Astrocyte (in vitro differentiated cells and primary cell): ENCODE results near the gene TBPL2. TPM values are rescaled to one million over a fixed set of nuclear protein-coding genes. Genes with fewer than 3 reads are reported as not detected.

Source experiments
- DNase-seq: peaks from one replicate; pipeline ENCODE4 v3.0.0-alpha.2; 2010; ENCODE audit warnings: low read depth
- FAIRE-seq: peaks from 2 replicates; lab custom pipeline; 2011; peaks lifted over from hg19 to GRCh38; lab: Jason Lieb, UNC
- H2AFZ ChIP-seq: 2 replicates; pipeline ENCODE4 v1.6.0; 2012; ENCODE audit warnings: low read depth, low read length, inconsistent platforms
- H3K27ac ChIP-seq: 2 replicates; pipeline ENCODE4 v1.5.1; 2011; ENCODE audit warnings: low read depth, low read length, inconsistent platforms
- H3K27me3 ChIP-seq: 2 replicates; pipeline ENCODE4 v1.6.0; 2011; ENCODE audit warnings: low read length, inconsistent platforms; ENCODE audit not compliant: insufficient read depth
- H3K36me3 ChIP-seq: 2 replicates; pipeline ENCODE4 v1.5.1; 2011; ENCODE audit warnings: low read length, inconsistent platforms; ENCODE audit not compliant: insufficient read depth
- H3K4me1 ChIP-seq: 2 replicates; pipeline ENCODE4 v1.5.1; 2011; ENCODE audit warnings: low read length, inconsistent platforms; ENCODE audit not compliant: insufficient read depth
- H3K4me2 ChIP-seq: 2 replicates; pipeline ENCODE4 v1.6.0; 2012; ENCODE audit warnings: low read length, inconsistent platforms
- H3K4me3 ChIP-seq: 2 replicates; pipeline ENCODE4 v1.5.1; 2011; ENCODE audit warnings: low read depth, mild to moderate bottlenecking, low read length, inconsistent platforms; ENCODE audit not compliant: insufficient read depth
- H3K79me2 ChIP-seq: 2 replicates; pipeline ENCODE4 v1.6.0; 2012; ENCODE audit warnings: mild to moderate bottlenecking, low read length, inconsistent platforms; ENCODE audit not compliant: insufficient read depth
- H3K9ac ChIP-seq: 2 replicates; pipeline ENCODE4 v1.6.0; 2012; ENCODE audit warnings: mild to moderate bottlenecking, low read length, inconsistent platforms
- H3K9me3 ChIP-seq: 2 replicates; pipeline ENCODE4 v1.5.1; 2012; ENCODE audit warnings: low read depth, mild to moderate bottlenecking, low read length, inconsistent platforms; ENCODE audit not compliant: insufficient read depth
- H4K20me1 ChIP-seq: 2 replicates; pipeline ENCODE4 v1.6.0; 2012; ENCODE audit warnings: low read length, inconsistent platforms; ENCODE audit not compliant: insufficient read depth
- H3K27ac Mint-ChIP-seq: one replicate; pipeline ENCODE4 v1.8.0; 2021; ENCODE audit warnings: mild to moderate bottlenecking, mixed read lengths; ENCODE audit not compliant: unreplicated experiment
- H3K27me3 Mint-ChIP-seq: one replicate; pipeline ENCODE4 v1.8.0; 2021; ENCODE audit warnings: low read depth, mixed read lengths; ENCODE audit not compliant: unreplicated experiment
- H3K36me3 Mint-ChIP-seq: one replicate; pipeline ENCODE4 v1.8.0; 2021; ENCODE audit warnings: low read depth, mixed read lengths; ENCODE audit not compliant: unreplicated experiment
- H3K4me1 Mint-ChIP-seq: one replicate; pipeline ENCODE4 v1.8.0; 2021; ENCODE audit warnings: low read depth, mixed read lengths; ENCODE audit not compliant: unreplicated experiment
- H3K4me3 Mint-ChIP-seq: one replicate; pipeline ENCODE4 v1.8.0; 2021; ENCODE audit warnings: mild to moderate bottlenecking, moderate library complexity, mixed read lengths; ENCODE audit not compliant: unreplicated experiment
- H3K9me3 Mint-ChIP-seq: one replicate; pipeline ENCODE4 v1.8.0; 2021; ENCODE audit warnings: mild to moderate bottlenecking, mixed read lengths; ENCODE audit not compliant: unreplicated experiment
- EZH2 ChIP-seq: IDR thresholded peaks from 2 replicates; pipeline ENCODE4 v1.6.1; 2012; ENCODE audit warnings: mild to moderate bottlenecking, low read length, inconsistent platforms; ENCODE audit not compliant: insufficient read depth
- total RNA-seq: library from RNA; stranded (reverse); gene quantifications from 2 replicates; pipeline ENCODE4 v1.2.1, GENCODE V29; 2021
- TF ChIP-seq, protein P1 (sequence below): IDR thresholded peaks from 2 replicates; pipeline ENCODE4 v1.5.1; 2011; ENCODE audit warnings: low read depth, mild to moderate bottlenecking, inconsistent platforms, low read length, moderate library complexity; ENCODE audit not compliant: insufficient read depth

Gene TBPL2
- total RNA-seq, 1 donor from 2014 or later, result not detected

- Mint-ChIP-seq H3K9me3 (no peaks in the 10 kb centered on the region), H3K36me3 (no peaks in the 10 kb centered on the region), H3K27me3 (peaks cover 4% of the 10 kb centered on the region), H3K4me3 (no peak overlapping the region), H3K4me1 (peaks cover 26% of the 10 kb centered on the region), H3K27ac (no peak overlapping the region)
- Histone ChIP-seq H3K4me1 (peaks cover 38% of the 10 kb centered on the region), H3K36me3 (no peaks in the 10 kb centered on the region), H2AFZ (no peak overlapping the region), H4K20me1 (no peaks in the 10 kb centered on the region), H3K27ac (no peak overlapping the region), H3K9me3 (no peaks in the 10 kb centered on the region), H3K79me2 (no peaks in the 10 kb centered on the region), H3K27me3 (no peaks in the 10 kb centered on the region), H3K4me2 (no peak overlapping the region), H3K9ac (no peak overlapping the region), H3K4me3 (no peak overlapping the region)
- FAIRE-seq (no peak), DNase-seq (no peak)
- TF ChIP-seq, protein P1, sequence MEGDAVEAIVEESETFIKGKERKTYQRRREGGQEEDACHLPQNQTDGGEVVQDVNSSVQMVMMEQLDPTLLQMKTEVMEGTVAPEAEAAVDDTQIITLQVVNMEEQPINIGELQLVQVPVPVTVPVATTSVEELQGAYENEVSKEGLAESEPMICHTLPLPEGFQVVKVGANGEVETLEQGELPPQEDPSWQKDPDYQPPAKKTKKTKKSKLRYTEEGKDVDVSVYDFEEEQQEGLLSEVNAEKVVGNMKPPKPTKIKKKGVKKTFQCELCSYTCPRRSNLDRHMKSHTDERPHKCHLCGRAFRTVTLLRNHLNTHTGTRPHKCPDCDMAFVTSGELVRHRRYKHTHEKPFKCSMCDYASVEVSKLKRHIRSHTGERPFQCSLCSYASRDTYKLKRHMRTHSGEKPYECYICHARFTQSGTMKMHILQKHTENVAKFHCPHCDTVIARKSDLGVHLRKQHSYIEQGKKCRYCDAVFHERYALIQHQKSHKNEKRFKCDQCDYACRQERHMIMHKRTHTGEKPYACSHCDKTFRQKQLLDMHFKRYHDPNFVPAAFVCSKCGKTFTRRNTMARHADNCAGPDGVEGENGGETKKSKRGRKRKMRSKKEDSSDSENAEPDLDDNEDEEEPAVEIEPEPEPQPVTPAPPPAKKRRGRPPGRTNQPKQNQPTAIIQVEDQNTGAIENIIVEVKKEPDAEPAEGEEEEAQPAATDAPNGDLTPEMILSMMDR, result no peak
- no peak for TF ChIP-seq EZH2
Measured at GRCh38 chr14:55449116-55449515, 8.7 kb upstream of the TBPL2 start.

DNA sequence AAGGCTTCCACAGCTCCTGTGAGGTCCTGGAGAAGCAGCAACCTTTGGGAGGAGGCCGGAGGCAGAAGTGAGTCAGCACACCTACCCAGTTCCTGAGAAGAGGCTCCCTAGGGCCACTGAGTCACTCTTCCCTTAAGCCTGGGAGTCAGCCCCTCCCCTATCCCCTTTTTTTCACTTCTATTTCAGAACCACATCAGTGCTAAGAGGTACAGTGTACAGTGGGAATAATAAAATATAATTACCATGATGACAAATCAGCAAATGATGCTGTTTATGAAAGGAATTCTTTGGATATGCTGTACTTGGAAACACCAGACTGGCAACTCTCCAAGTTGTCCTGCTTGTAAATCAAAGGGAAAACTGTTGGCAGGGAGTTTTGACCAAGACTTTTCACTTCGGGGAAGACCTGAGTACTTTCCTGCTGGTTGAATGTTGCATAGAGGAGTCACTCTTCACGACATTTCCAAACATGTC is 7.8 kb upstream of the TBPL2 start:
- H3K27me3 ChIP-seq, result no peaks in the 10 kb centered on the region
- H3K4me1 Mint-ChIP-seq, result peaks cover 23% of the 10 kb centered on the region
- peak overlapping the region; percentile 61 for H3K9ac ChIP-seq
- peak overlapping the region; percentile 82 for H3K27ac ChIP-seq
- FAIRE-seq, result peak; percentile 52
- H4K20me1 ChIP-seq, result no peaks in the 10 kb centered on the region
- no peaks in the 10 kb centered on the region for H3K9me3 ChIP-seq
- no peaks in the 10 kb centered on the region for H3K9me3 Mint-ChIP-seq
- no peak overlapping the region for H3K4me3 ChIP-seq
- H3K4me3 Mint-ChIP-seq, result no peak overlapping the region
- peaks cover 4% of the 10 kb centered on the region for H3K27me3 Mint-ChIP-seq
- H2AFZ ChIP-seq, result no peak overlapping the region
- peak; percentile 97 for DNase-seq
- TF ChIP-seq, protein P1, result no peak
- TF ChIP-seq EZH2, result no peak
- peaks cover 34% of the 10 kb centered on the region for H3K4me1 ChIP-seq
- H3K36me3 ChIP-seq, result no peaks in the 10 kb centered on the region
- H3K79me2 ChIP-seq, result no peaks in the 10 kb centered on the region
- peak overlapping the region; percentile 49 for H3K27ac Mint-ChIP-seq
- H3K36me3 Mint-ChIP-seq, result no peaks in the 10 kb centered on the region
- H3K4me2 ChIP-seq, result peak overlapping the region; percentile 74

- H3K4me1 ChIP-seq, result peaks cover 31% of the 10 kb centered on the region
- H3K27me3 ChIP-seq, result no peaks in the 10 kb centered on the region
- H3K27me3 Mint-ChIP-seq, result peaks cover 2% of the 10 kb centered on the region
- peak; percentile 9 for FAIRE-seq
- no peaks in the 10 kb centered on the region for H4K20me1 ChIP-seq
- no peak overlapping the region for H3K4me3 Mint-ChIP-seq
- no peaks in the 10 kb centered on the region for H3K9me3 ChIP-seq
- H3K4me2 ChIP-seq, result peak overlapping the region; percentile 74
- H3K4me1 Mint-ChIP-seq, result peaks cover 22% of the 10 kb centered on the region
- no peak for TF ChIP-seq EZH2
- TF ChIP-seq, protein P1, result no peak
- no peaks in the 10 kb centered on the region for H3K9me3 Mint-ChIP-seq
- peak overlapping the region; percentile 82 for H3K27ac ChIP-seq
- H3K36me3 ChIP-seq, result no peaks in the 10 kb centered on the region
- H3K27ac Mint-ChIP-seq, result peak overlapping the region; percentile 59
- DNase-seq, result peak; percentile 89
- no peaks in the 10 kb centered on the region for H3K79me2 ChIP-seq
- H3K36me3 Mint-ChIP-seq, result no peaks in the 10 kb centered on the region
- H3K4me3 ChIP-seq, result no peak overlapping the region
- peak overlapping the region; percentile 11 for H2AFZ ChIP-seq
- H3K9ac ChIP-seq, result peak overlapping the region; percentile 61
Measured at GRCh38 chr14:55446833-55447232, 6.4 kb upstream of the TBPL2 start.
